Measurements from ENCODE around the gene OR10H2. TPM values are rescaled to one million over a fixed set of nuclear protein-coding genes. Genes with fewer than 3 reads are reported as not detected.

The OR10H2 gene
- polyA plus RNA-seq, 1 donor from 2014 or later, result not detected

Other genes starting within 250 kb of the OR10H2 start
- gene PGLYRP2, start 248.5 kb upstream of the OR10H2 start, polyA plus RNA-seq, result not detected
- not detected for gene CYP4F22, start 219.5 kb upstream of the OR10H2 start, polyA plus RNA-seq
- not detected for gene CYP4F8, start 112.8 kb upstream of the OR10H2 start, polyA plus RNA-seq
- gene CYP4F3, start 87.1 kb upstream of the OR10H2 start, polyA plus RNA-seq, result not detected
- not detected for gene CYP4F12, start 54.9 kb upstream of the OR10H2 start, polyA plus RNA-seq
- not detected for gene OR10H3, start 10.0 kb downstream of the OR10H2 start, polyA plus RNA-seq
- not detected for gene OR10H5, start 59.6 kb downstream of the OR10H2 start, polyA plus RNA-seq
- gene OR10H1, start 87.6 kb downstream of the OR10H2 start, polyA plus RNA-seq, result not detected
- gene CYP4F2, start 170.1 kb downstream of the OR10H2 start, polyA plus RNA-seq, result not detected
- not detected for gene CYP4F11, start 206.5 kb downstream of the OR10H2 start, polyA plus RNA-seq
- gene OR10H4, start 221.0 kb downstream of the OR10H2 start, polyA plus RNA-seq, result not detected

Data from IgD-negative memory B cell (primary cell).